Stimulated activated naive B cell treated with anti-CD40 and anti-IgM and Interleukin-4, amounts not matched to agents 10 μg/mL and 1 μg/mL and 100 μg/mL, for 72 hours (primary cell): ENCODE results near the gene MAST3.
"Not testable (repeated sequence)": the region's sequence is repeated elsewhere in the genome, so short reads cannot be mapped to it uniquely, and the experiment has no call there.

Experiments
- ATAC-seq, 2 donors: fragments of 150-1000 bp; cut with Tn5 transposase; replicated peaks; 2 replicates each; pipeline ENCODE4 v1.10.0; 2021; ENCODE audit warnings: moderate library complexity in 1 of 2
- DNase-seq: peaks from one replicate; pipeline ENCODE4 v3.0.0; 2021
- H3K27ac Mint-ChIP-seq: one replicate; pipeline ENCODE4 v1.8.0; 2022; ENCODE audit warnings: mild to moderate bottlenecking, mixed read lengths
- H3K27me3 Mint-ChIP-seq, 2 donors: one replicate each; pipeline ENCODE4 v1.8.0; 2022; ENCODE audit warnings: mixed read lengths in 2 of 2
- H3K36me3 Mint-ChIP-seq, 2 donors: one replicate each; pipeline ENCODE4 v1.8.0; 2022; ENCODE audit warnings: mixed read lengths in 2 of 2, mild to moderate bottlenecking in 1 of 2
- H3K4me1 Mint-ChIP-seq, 2 donors: one replicate each; pipeline ENCODE4 v1.8.0; 2022; ENCODE audit warnings: mixed read lengths in 2 of 2, mild to moderate bottlenecking in 1 of 2
- H3K4me3 Mint-ChIP-seq, 2 donors: one replicate each; pipeline ENCODE4 v1.8.0; 2022; ENCODE audit warnings: mild to moderate bottlenecking in 2 of 2, mixed read lengths in 2 of 2, moderate library complexity in 1 of 2
- H3K9me3 Mint-ChIP-seq, 2 donors: one replicate each; pipeline ENCODE4 v1.8.0; 2022; ENCODE audit warnings: mixed read lengths in 2 of 2, mild to moderate bottlenecking in 1 of 2

Gene MAST3

DNA sequence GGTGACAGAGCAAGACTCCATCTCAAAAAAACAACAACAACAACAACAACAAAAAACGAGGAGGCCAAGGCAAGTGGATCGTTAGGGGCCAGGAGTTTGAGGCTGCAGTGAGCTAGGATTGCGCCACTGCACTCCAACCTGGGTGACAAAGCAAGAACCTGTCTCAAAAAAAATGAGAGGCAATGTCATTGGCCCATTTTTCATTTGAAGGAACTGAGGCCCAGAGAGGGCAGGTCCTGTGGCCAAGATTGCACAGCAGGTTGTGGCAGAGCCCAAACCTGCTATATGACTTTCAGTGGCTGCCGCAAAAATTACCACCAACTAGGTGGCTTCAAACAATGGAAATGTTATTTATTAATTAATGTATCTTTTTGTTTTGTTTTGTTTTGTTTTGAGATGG, 60.9 kb downstream of the MAST3 start:
- ATAC-seq (no peak), DNase-seq (no peak)
- H3K27ac Mint-ChIP-seq: no peak overlapping the region
- H3K4me3 Mint-ChIP-seq: no peak overlapping the region
- no peaks in the 10 kb centered on the region for H3K9me3 Mint-ChIP-seq
- H3K36me3 Mint-ChIP-seq: peaks cover 14 to 30% of the 10 kb centered on the region in 2 donors
- peaks cover 32 to 41% of the 10 kb centered on the region in 2 donors for H3K4me1 Mint-ChIP-seq
- no peaks in the 10 kb centered on the region for H3K27me3 Mint-ChIP-seq

DNA sequence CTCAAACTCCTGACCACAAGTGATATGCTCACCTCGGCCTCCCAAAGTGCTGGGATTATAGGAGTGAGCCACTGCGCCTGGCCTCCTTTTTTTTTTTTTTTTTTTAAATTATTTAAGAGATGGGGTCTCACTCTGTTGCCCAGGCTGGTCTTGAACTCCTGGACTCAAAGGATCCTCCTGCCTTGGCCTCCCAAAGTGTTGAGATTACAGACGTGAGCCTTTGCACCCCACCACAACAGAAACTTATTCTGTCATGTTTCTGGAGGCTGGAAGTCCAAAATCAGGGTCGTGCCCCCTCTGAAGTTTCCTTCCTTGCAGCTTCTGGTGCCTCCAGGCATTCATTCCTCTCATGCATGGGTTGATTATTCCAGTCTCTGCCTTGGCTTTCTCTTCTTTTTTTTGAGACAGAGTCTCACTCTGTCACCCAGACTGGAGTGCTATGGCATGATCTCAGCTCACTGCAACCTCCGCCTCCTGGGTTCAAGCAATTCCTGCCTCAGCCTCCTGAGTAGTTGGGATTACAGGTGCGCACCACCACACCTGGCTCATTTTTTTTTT, 61.6 kb downstream of the MAST3 start:
- not testable (repeated sequence) for H3K27ac Mint-ChIP-seq, ATAC-seq, H3K4me3 Mint-ChIP-seq, DNase-seq, H3K9me3 Mint-ChIP-seq, H3K27me3 Mint-ChIP-seq
- Mint-ChIP-seq H3K4me1 (peaks cover 30 to 36% of the 10 kb centered on the region in 2 donors), H3K36me3 (peaks cover 16 to 32% of the 10 kb centered on the region in 2 donors)

DNA sequence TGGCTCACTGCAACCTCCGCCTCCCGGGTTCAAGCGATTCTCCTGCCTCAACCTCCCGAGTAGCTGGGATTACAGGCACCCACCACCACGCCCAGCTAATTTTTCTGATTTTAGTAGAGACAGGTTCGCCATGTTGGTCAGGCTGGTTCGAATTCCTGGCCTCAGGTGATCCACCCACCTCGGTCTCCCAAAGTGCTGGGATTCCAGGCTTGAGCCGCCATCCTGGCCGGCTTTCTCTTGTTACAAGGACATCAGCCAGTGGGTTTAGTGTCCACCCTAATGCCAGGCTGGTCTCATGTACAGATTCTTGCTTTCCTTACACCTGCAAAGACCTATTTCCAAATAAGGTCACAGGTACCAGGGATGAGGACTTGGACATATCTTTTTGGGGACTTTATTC, 62.2 kb downstream of the MAST3 start:
- no peak for ATAC-seq
- Mint-ChIP-seq H3K4me1 (peaks cover 25 to 29% of the 10 kb centered on the region in 2 donors), H3K4me3 (no peak overlapping the region), H3K36me3 (peaks cover 16 to 32% of the 10 kb centered on the region in 2 donors), H3K9me3 (no peaks in the 10 kb centered on the region), H3K27ac (no peak overlapping the region), H3K27me3 (no peaks in the 10 kb centered on the region)
- DNase-seq: no peak

DNA sequence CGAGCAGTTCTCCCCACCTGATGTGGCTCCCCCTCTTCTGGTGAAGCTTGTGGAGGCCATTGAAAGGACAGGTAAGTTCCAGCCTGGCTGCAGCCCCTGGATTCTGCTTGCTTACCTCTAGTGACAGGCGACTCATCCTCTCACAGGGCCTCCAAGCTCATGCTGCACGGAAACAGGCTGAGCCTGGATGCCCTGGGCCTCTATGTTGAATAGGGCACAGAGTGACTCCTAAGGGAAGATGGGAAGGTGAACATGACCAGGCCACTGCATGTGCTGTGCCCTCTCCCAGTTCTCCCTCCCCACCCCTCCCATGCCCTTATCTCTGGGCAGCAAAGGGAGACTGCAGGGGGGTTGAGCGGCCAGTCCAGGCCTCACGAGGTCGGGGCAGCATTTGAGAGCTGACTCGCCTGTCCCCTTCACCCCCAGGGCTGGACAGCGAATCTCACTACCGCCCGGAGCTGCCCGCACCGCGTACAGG, 63.0 kb downstream of the MAST3 start:
- peak; percentile 1 for ATAC-seq
- H3K4me3 Mint-ChIP-seq: peak overlapping the region; percentile 77 to 80

DNA sequence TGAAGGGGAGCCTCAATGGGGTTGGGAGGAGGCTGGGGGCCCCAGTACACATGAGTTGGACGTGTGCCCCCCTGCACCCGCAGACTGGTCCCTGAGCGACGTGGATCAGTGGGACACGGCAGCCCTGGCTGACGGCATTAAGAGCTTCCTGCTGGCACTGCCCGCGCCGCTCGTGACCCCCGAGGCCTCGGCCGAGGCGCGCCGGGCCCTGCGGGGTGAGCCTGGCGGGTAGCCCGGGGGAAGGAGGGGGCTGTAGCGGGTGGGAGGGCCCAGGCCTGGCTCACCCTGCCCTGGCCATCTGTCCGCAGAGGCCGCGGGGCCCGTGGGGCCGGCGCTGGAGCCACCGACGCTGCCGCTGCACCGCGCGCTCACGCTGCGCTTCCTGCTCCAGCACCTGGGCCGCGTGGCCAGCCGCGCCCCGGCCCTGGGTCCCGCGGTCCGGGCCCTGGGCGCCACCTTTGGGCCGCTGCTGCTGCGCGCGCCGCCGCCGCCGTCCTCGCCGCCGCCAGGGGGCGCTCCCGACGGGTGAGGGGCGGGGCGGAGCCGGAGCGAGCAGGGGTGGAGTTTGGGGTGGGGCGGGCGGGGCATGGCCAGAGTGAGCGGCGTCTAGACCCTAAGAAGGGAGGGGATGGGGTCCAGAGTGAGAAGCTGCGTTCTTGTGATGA, 63.5 kb downstream of the MAST3 start:
- Mint-ChIP-seq H3K36me3 (peaks cover 20 to 36% of the 10 kb centered on the region in 2 donors), H3K27ac (peak overlapping the region; percentile 86), H3K4me3 (peak overlapping the region; percentile 77 to 80), H3K9me3 (peaks cover 0 to 1% of the 10 kb centered on the region in 2 donors), H3K4me1 (peaks cover 22 to 24% of the 10 kb centered on the region in 2 donors), H3K27me3 (no peaks in the 10 kb centered on the region)
- DNase-seq (peak; percentile 73), ATAC-seq (peak; percentile 93 to 95)

More for the DNA sequence above, 63.0 kb downstream of the MAST3 start:
- H3K27ac Mint-ChIP-seq: peak overlapping the region; percentile 86
- no peaks in the 10 kb centered on the region for H3K9me3 Mint-ChIP-seq
- DNase-seq: no peak
- H3K36me3 Mint-ChIP-seq: peaks cover 14 to 31% of the 10 kb centered on the region in 2 donors
- H3K27me3 Mint-ChIP-seq: no peaks in the 10 kb centered on the region
- H3K4me1 Mint-ChIP-seq: peaks cover 23 to 25% of the 10 kb centered on the region in 2 donors

DNA sequence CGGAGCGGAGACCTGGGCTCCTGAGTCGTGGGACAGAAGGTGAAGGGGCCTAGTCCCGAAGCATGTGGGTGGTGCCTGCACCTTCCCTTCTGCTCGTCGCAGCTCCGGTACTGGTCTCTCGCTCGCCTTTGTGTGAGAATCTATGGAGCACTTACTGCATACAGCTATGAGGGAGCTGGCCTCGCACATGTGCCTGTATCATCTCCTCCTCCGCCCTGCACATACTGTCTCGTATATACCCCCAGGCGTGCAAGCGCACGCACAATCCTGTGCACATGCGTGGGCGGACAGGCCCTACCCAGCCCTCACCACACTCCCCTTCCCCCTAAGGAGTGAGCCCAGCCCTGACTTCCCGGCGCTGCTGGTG, 64.0 kb downstream of the MAST3 start:
- no peaks in the 10 kb centered on the region for H3K27me3 Mint-ChIP-seq
- H3K27ac Mint-ChIP-seq: peak overlapping the region; percentile 47
- DNase-seq (no peak), ATAC-seq (peak; percentile 12 to 38)
- peaks cover 20 to 36% of the 10 kb centered on the region in 2 donors for H3K36me3 Mint-ChIP-seq
- peaks cover 17 to 24% of the 10 kb centered on the region in 2 donors for H3K4me1 Mint-ChIP-seq
- H3K9me3 Mint-ChIP-seq: peaks cover 0 to 1% of the 10 kb centered on the region in 2 donors
- peak overlapping the region; percentile 51 to 70 for H3K4me3 Mint-ChIP-seq

DNA sequence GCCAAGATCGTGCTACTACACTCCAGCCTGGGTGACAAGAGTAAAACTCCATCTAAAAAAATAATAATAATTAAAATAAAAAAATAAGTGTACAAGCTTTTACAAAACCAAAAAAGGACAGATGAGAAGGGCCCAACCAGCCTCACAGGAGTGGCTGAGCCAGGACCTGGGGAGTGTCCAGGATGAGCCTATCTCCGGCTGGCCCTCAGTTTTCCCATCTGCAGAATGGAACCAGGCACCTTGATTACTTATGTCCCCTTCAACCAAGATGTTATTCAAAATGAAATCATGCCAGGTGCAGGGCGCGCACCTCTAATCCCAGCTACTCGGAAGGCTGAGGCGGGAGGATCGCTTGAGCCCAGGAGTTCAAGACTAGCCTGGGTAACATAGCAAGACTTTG, 66.5 kb downstream of the MAST3 start:
- H3K4me3 Mint-ChIP-seq: no peak overlapping the region

DNA sequence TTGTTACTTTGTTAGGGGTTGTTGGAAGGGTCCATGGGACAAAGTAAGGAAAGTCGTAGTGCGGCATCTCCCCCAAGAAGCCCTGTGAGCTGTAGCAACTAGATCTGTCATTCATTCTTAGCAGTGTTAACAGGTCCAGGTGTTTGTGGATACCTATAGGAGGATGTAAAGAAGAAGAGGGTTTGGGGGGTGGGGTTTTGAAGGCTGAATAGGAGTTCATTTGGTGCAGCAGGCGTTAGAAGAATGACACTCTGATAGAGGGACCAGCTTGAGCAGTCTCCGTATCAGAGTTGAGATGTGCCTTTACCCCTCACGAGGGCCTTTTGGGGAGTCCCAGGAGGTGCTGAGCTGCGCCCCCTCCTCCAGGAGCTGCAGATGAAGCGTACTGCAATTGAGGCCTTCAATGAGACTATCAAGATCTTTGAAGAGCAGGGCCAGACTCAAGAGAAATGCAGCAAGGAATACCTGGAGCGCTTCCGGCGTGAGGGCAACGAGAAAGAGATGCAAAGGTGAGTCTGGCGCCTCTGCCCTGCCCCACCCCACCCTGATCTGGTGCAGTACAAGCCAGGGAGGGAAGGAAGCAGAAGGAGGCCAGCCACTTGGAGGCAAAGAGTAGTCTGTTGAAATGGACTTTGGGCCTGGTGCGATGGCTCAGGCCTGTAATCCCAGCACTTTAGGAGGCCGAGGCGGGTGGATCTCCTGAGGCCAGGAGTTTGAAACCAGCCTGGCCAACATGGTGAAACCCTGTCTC, 68.4 kb downstream of the MAST3 start:
- no peak for ATAC-seq
- Mint-ChIP-seq H3K9me3 (peaks cover 0 to 4% of the 10 kb centered on the region in 2 donors), H3K4me1 (peaks cover 32 to 40% of the 10 kb centered on the region in 2 donors), H3K36me3 (peaks cover 42 to 60% of the 10 kb centered on the region in 2 donors), H3K4me3 (peak overlapping the region in 1 of 2 donors; percentile 34), H3K27me3 (no peaks in the 10 kb centered on the region), H3K27ac (no peak overlapping the region)
- no peak for DNase-seq

More for the DNA sequence above, 66.5 kb downstream of the MAST3 start:
- Mint-ChIP-seq H3K27me3 (no peaks in the 10 kb centered on the region), H3K36me3 (peaks cover 35 to 54% of the 10 kb centered on the region in 2 donors), H3K27ac (no peak overlapping the region), H3K9me3 (peaks cover 0 to 1% of the 10 kb centered on the region in 2 donors), H3K4me1 (peaks cover 22 to 30% of the 10 kb centered on the region in 2 donors)
- no peak for DNase-seq
- ATAC-seq: no peak

DNA sequence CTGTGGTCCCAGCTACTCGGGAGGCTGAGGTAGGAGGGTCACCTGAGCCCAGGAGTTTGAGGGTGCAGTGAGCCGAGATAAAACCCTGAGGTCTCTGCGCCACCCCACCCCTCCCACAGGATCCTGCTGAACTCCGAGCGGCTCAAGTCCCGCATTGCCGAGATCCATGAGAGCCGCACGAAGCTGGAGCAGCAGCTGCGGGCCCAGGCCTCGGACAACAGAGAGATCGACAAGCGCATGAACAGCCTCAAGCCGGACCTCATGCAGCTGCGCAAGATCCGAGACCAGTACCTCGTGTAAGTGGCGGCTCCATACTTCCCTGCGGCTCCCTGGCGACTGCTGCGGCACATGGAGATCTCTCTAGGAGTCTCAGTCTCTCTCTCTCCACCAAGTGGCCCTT, 69.4 kb downstream of the MAST3 start:
- H3K4me3 Mint-ChIP-seq: no peak overlapping the region
- no peak overlapping the region for H3K27ac Mint-ChIP-seq
- no peaks in the 10 kb centered on the region for H3K27me3 Mint-ChIP-seq
- no peak for ATAC-seq
- H3K36me3 Mint-ChIP-seq: peaks cover 43 to 65% of the 10 kb centered on the region in 2 donors
- no peak for DNase-seq
- H3K9me3 Mint-ChIP-seq: peaks cover 0 to 4% of the 10 kb centered on the region in 2 donors
- peaks cover 33 to 44% of the 10 kb centered on the region in 2 donors for H3K4me1 Mint-ChIP-seq

DNA sequence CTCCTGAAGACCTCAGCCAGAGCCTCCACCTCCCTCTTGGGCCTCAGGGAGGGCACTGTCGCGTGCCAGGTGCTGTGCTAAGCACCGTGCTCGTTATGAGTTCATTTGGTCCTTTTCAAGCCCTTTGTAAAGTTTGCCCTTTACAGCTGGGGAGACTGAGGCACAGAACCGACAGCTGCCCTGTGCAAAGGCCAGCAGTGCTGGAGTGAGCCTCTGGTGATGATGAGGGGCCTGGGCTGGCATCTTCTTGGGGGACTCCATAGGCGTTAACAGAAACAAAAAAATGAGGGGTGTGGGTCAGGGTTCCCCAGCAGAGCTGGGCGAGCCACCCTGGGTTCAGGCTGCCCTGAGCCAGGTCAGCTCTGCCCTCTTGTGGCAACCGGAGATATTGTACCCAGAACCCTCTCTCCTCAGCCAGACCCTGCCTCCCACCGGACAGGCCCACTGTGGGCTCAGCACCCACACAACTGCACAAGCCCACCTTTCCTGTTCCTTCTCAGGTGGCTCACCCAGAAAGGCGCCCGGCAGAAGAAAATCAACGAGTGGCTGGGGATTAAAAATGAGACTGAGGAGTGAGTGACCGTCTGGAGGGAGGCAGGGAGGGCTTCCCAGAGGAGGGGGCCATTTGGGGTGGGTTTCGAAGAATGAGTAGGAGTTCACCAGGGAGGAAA, 70.5 kb downstream of the MAST3 start:
- Mint-ChIP-seq H3K4me3 (peak overlapping the region; percentile 41 to 48), H3K27ac (peak overlapping the region; percentile 92), H3K9me3 (peaks cover 0 to 4% of the 10 kb centered on the region in 2 donors), H3K4me1 (peaks cover 41 to 54% of the 10 kb centered on the region in 2 donors), H3K27me3 (no peaks in the 10 kb centered on the region), H3K36me3 (peaks cover 43 to 64% of the 10 kb centered on the region in 2 donors)
- DNase-seq: peak; percentile 58
- ATAC-seq: peak; percentile 49 to 56

DNA sequence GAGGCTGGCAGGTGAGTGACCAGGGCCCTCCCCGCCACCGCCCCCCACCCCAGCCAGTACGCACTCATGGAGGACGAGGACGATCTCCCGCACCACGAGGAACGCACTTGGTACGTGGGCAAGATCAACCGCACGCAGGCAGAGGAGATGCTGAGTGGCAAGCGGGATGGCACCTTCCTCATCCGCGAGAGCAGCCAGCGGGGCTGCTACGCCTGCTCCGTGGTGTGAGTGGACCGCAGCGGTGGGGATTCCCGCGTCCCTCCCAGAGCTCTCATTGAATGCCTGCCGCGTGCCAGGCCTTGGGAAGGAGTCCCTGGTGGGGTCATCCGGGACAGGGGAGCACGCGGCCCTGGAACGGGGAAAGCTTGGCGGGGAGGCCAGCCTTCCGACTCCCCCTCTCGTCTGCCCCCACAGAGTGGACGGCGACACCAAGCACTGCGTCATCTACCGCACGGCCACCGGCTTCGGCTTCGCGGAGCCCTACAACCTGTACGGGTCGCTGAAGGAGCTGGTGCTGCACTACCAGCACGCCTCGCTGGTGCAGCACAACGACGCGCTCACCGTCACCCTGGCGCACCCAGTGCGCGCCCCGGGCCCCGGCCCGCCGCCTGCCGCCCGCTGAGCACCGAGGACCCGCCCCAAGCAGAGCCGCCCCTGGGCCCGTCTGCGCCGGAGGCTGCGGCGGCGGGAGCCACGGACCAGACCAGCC, 71.2 kb downstream of the MAST3 start:
- Mint-ChIP-seq H3K27me3 (no peaks in the 10 kb centered on the region), H3K9me3 (peaks cover 0 to 4% of the 10 kb centered on the region in 2 donors), H3K4me3 (peak overlapping the region; percentile 78 to 91), H3K36me3 (peaks cover 40 to 62% of the 10 kb centered on the region in 2 donors), H3K4me1 (peaks cover 41 to 61% of the 10 kb centered on the region in 2 donors), H3K27ac (peak overlapping the region; percentile 99)
- ATAC-seq: no peak
- DNase-seq: no peak

DNA sequence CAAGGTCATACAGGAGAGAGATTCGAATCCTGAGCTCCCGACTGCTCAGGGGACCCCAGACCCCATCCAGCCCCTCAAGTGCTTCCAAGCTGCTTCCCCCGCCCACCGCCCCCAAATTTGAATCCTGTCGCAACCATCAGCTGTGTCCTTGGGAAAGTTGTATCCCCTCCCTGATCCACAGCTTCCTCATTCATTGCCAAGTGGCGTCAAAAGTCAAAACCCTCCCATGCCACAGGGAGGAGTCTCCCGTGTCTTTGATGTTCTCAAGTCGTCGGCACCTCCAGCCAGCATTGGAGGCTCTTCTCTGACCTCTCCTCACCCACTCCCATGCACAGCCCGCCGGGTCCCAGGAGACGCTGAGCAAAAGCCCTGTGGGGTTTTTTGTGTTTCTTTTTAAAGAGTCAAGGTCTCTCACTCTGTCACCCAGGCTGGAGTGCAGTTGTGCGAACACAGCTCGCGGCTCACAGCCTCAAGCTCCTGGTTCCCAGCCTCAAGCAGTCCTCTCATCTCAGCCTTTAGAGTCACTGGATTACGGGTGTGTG, 73.2 kb downstream of the MAST3 start:
- ATAC-seq (peak; percentile 44 to 47), DNase-seq (peak; percentile 86)
- Mint-ChIP-seq H3K36me3 (peaks cover 54 to 76% of the 10 kb centered on the region in 2 donors), H3K4me3 (peak overlapping the region; percentile 64 to 73), H3K27ac (peak overlapping the region; percentile 99), H3K9me3 (peaks cover 0 to 3% of the 10 kb centered on the region in 2 donors), H3K4me1 (peaks cover 49 to 80% of the 10 kb centered on the region in 2 donors), H3K27me3 (no peaks in the 10 kb centered on the region)

DNA sequence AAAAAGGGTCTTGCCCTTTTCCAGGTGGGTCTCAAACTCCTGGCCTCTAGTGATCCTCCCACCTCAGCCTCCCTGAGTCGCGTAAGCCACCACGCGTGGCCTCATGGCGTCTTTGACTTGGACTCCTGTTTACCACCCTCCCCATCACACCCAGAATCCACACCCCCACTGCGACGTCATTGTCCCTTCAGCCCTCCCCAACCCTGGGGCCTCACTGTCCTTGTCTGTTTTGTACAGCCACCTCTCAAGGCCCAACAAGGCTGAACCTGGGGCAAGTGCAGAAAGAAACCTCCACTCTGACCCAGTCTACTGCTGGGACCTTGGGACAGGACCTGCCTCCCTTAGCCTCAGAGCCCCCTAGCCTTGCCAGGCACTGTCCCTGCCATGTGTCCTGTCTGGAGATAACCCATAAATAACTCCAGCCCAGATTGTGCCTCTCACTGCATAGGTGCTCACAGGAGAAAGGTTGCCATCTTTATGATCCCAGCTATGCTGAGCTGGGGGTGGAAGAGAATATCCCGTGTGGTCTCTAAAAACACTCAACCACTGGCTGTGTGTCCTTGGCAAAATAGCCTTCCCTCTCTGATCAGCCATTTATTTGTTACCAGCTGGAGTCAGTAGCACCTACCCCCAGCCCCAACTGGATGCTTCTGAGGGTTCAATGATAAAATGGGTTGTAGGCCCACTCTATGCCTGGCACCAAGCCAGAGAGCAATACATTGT, 74.2 kb downstream of the MAST3 start:
- Mint-ChIP-seq H3K36me3 (peaks cover 53 to 74% of the 10 kb centered on the region in 2 donors), H3K27me3 (no peaks in the 10 kb centered on the region), H3K4me3 (peak overlapping the region; percentile 64 to 73), H3K4me1 (peaks cover 56 to 87% of the 10 kb centered on the region in 2 donors), H3K27ac (peak overlapping the region; percentile 99), H3K9me3 (peaks cover 0 to 3% of the 10 kb centered on the region in 2 donors)
- no peak for ATAC-seq
- no peak for DNase-seq
